Left kidney (tissue), 2 donors: ENCODE measurements around the gene SCN8A. TPM values are rescaled to one million over a fixed set of nuclear protein-coding genes. Genes with fewer than 3 reads are reported as not detected.

ENCODE experiments used
- DNase-seq: peaks from one replicate; pipeline ENCODE4 v3.0.0-alpha.2; 2013
- polyA plus RNA-seq: library from polyadenylated mRNA; unstranded; fragments of 120-200 nt; gene quantifications from one replicate; pipeline ENCODE4 v1.2.1, GENCODE V29; 2013; ENCODE audit not compliant: insufficient read length

SCN8A gene
- polyA plus RNA-seq, 1 donor: 3.4 TPM

- no peak for DNase-seq
Observed at GRCh38 chr12:51833448-51834227, 242.6 kb downstream of the SCN8A start.

GRCh38 chr12:51834411-51834810, 243.4 kb downstream of the SCN8A start:
- DNase-seq: no peak

- no peak for DNase-seq
Observed at GRCh38 chr12:51836041-51836826, 245.2 kb downstream of the SCN8A start.

- no peak for DNase-seq
Observed at GRCh38 chr12:51836827-51837173, 245.8 kb downstream of the SCN8A start.

- DNase-seq: no peak
Observed at GRCh38 chr12:51837286-51837685, 246.3 kb downstream of the SCN8A start.

DNA sequence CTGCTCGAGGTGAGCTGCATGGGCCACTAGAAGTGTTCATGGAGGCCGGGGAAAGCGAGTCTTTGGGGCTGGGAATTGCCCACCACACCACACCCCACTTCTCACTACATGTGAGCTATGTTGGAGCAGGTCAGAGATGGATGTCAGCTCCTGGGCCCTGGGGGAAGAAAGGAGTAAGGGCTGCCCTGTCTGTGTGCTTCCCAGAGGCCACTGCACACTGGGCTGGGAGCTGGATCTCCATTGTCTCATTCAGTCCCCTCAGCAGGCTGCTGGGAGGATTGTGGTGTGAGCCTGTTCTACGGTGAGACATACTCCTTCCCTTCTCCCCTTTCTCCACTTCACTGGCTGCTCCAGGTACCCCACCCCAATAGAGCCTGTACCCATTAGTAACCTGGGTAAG, 247.0 kb downstream of the SCN8A start:
- no peak for DNase-seq

DNA sequence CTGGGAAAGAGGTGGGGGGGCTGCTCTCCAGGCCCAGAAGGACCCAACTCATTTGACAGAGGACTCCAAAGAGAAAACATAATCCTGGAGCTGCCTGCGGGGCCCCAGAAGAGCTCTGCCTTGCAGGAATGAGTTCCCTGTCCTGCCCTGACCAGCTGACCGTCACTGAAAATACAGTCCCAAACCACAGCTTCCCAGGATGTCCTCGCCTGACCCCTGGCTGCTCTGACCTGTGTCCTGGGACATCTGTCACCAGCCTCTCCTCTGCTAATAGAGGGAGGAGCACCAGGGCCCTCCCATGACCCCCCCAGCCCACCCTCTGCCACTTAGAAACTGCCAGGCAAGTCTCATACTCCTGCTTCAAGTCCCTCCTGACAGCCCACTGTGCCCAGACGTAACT, 247.7 kb downstream of the SCN8A start:
- DNase-seq: no peak

DNA sequence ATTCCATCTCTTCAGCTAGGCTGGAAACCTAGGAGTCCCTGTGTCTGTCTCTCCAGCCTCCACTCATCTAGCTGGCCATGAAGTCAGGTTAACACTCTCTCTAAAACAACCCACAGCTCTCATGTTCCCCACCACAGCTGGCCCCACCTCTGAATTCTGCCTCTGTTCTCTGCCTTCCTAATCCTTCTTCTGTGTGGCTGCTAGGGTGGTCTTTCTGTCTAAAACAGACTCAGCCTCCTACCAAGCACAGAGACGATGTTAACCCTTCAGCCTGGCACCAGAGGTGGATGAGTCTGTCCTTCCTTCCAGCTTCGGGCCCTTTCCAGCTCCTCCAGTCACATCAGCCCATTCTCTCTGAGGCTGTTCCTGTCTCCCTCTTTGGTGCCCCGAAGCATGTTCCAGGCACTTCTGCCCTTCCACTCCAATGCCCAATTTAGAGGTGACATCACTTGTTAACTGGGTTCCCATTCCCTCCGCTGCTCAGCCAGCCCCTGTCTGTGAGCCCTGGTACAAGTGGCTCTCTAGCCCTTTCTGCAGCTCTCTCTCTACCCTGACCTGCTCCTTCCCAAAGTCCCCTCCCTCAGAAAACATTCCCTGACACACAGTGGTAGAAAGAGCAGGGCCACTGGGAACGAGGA, 248.4 kb downstream of the SCN8A start:
- DNase-seq: no peak

DNA sequence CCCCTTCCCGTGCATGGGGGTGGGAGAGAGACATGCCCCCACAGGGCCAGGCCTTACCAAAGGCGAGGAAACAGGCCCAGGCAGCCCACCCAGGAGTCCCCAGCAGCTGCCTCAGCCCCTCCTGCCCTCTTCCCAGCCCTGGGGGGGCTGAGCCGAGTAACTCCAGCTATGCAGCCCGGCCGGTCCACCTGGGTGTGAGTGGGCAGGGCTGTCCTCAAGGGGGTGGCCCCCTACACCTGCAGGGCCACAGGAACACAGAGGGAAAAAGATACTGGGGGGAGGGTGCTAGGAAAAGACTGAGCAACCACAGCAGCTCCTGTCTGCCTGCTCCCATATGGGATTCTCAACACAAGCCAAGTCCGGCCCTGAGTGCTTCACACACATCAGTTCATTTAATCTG, 249.9 kb downstream of the SCN8A start:
- no peak for DNase-seq

- no peak for DNase-seq
Observed at GRCh38 chr12:51841727-51842126, 250.7 kb downstream of the SCN8A start.

DNA sequence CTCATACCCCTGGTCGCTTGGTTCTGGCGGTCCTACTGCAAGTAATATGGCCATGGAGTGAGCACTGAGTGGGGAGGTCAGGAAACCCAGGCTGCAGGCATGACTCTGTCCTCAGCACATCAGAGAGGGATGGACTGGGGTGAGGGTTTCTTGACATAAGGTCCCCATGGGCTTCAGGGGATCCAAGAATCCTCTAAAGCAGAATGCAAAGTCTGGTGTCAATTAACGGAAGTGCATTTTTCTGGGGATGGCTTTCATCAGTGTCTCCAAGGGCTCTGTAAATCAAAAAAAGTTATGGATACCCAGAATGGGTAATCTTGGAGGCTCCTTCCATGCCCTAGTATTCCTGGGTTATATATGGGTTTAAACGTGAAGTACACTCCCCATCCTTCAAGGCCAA, 253.8 kb downstream of the SCN8A start:
- DNase-seq: no peak

DNA sequence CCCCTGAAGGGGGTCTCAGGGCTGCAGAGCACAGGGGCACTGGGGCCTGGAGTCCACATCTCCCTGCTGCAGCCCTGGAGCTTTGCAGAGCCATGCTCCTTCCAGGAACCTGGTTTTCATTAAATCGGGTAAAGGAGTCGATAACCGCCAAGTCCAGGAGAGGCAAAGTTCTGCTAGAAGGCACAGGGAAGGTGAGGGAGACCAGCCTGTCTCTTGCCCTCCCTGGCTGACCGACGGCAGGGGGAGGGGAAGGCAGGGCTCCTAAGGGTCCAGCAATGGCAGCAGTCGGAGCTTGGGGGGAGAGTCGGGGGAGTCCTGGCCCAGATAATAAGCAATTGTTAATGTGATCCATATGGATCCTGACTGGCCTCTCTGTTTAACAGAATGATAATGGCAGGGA, 254.4 kb downstream of the SCN8A start:
- no peak for DNase-seq

DNA sequence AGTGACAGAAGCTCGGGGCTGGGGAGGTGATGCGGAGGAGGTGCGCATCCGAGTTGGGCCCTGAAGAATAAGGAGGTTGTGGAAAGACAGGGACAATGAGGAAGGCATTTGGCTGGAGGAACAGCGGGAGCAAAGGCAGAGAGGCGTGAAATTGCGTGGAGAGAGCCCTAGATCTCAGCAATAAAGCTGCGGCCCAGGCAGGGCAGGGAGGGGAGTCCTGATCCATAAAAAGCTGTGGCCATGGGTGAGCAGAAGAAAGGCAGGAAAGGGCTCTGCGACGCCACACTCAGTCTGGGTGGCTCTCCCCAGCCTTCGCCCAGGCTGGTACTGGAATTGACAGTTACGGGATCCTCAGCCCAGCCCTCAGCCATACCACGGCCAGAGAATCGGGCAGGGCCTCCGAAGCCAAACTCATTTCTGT, 255.2 kb downstream of the SCN8A start:
- DNase-seq: no peak

- no peak for DNase-seq
Observed at GRCh38 chr12:51846911-51847642, 256.0 kb downstream of the SCN8A start.

DNA sequence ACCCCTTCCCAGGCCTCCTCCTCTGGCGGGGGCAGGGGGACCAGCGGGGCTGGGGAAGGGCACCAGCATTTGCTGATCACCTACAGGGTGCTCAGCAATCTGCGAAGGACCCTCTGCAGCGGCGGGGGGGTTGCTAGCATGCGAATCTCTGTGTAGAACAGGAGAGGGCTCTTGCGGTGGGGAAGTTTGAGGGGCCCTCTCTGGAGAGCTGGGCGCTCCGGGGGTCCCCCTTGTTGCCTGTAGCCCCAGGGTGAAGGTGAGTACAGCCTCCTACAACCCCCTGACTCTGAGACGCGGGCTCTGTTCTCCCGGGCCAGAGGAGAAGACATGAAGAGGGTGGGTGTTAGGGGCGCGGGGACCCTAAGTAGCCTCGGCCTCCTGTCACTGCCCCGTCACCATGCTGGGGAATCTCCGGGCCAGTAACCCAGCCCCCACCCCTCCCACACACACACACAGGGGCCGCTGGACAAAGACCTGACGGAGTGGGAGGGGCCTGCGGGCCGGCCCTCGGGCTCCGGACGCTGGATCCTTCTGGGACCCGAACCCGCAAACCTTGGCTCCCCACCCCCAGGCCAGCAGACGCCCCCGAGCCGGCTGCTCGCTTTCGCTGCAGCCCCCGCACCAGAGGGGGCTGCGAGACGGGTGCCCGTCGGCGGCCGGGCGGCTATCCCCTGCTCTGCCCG, 256.8 kb downstream of the SCN8A start:
- no peak for DNase-seq

GRCh38 chr12:51848326-51848727, 257.3 kb downstream of the SCN8A start, which contains the start of gene FIGNL2:
Gene FIGNL2 (minus strand): TSS chr12:51848718. CDS start chr12:51822413, 26,305 bp downstream.
- DNase-seq: no peak

- no peak for DNase-seq
Observed at GRCh38 chr12:51848841-51849735, 258.1 kb downstream of the SCN8A start.

GRCh38 chr12:51850081-51850964, 259.3 kb downstream of the SCN8A start:
- DNase-seq: no peak

DNA sequence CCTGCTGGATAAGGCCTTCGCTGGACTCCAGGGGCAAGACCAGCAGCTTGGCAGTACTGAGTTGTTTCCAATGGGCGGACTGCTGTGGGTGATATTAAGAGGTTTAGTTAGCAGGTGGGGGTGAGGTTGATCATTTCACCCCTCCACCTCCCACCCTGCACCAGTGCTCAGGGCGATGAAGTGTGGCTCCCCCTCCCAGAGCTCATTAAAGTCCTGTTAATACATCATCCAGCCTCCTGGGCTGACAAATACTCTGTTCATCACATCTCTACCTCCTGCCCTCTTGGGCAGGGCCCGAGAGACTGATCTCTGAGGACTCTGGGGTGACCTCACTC, 259.9 kb downstream of the SCN8A start:
- DNase-seq: no peak
